ENCODE results near the gene OR5B21.
A peak's percentile ranks its signal among the peaks of the same experiment; 100 is the strongest.

The OR5B21 gene

DNA sequence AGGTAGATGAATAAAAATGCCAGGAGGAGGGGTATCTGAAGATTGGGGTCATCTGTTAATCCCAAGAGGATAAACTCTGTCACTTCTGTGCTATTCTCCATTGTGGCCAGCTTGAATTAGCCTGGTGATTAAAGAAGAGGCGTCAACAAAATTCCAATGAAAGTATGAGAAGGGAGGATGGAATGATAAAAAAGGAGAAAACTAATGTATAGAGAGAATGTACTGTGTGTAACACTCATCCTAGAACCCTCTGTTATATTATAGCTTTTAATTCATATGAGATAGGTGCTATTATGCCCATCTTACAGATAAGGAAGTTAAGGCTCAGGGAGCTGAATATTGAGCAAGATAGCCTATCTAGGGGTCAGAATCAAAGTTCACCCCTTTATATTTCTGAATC, at the start of gene OR5B21:
OR5B21 (minus strand) TSS at position 101 of the 400 bp plus-strand sequence; CDS start at position 101, 0 bp downstream.
- no peak for DNase-seq (ENCODE audit: low read depth)

- no peak for DNase-seq (ENCODE audit: low read depth)
Observed at GRCh38 chr11:58549644-58550043, 41.7 kb upstream of the OR5B21 start.

DNA sequence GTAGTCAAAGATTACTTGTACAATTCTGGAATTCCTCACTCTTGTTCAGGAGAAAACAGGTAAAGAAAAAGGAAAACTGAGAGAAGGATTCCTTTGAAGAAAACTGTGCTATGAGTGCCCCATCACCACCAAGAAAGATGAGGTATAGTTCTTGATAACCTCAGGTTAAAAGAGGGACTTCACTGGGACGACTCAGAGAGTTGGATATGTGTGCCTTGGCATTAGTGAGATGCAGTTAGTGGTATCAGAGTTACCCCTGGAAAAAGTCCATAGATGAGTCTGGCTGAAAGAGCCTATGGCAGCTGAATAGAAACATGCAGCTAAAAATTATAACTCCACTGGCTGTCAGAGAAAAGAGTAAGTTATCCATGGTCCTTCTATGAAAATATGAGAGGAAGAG, 38.9 kb upstream of the OR5B21 start:
- DNase-seq (ENCODE audit: low read depth): no peak

DNA sequence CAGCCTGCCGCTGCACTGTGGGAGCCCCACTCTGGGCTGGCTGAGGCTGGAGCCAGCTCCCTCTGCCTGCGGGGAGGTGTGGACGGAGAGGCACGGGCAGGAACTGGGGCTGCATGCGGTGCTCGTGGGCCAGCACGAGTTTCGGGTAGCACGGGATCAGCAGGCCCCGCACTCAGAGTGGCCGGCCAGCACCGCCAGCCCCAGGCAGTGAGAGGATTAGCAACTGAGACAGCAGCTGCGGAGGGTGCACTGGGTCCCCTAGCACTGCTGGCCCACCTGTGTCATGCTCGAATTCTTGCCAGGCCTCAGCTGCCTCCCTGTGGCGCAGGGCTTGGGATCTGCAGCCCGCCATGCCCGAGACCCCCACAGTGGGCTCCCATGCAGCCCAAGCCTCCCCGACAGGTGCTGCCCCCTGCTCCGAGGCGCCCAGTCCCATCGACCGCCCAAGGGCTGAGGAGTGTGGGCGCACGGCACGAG, 24.0 kb upstream of the OR5B21 start:
- no peak for DNase-seq (ENCODE audit: low read depth)

- no peak for DNase-seq (ENCODE audit: low read depth)
Observed at GRCh38 chr11:58530236-58530635, 22.3 kb upstream of the OR5B21 start.

GRCh38 chr11:58527429-58527828, 19.5 kb upstream of the OR5B21 start:
- no peak for DNase-seq (ENCODE audit: low read depth)

- no peak for DNase-seq (ENCODE audit: low read depth)
Observed at GRCh38 chr11:58526721-58527120, 18.8 kb upstream of the OR5B21 start.

DNA sequence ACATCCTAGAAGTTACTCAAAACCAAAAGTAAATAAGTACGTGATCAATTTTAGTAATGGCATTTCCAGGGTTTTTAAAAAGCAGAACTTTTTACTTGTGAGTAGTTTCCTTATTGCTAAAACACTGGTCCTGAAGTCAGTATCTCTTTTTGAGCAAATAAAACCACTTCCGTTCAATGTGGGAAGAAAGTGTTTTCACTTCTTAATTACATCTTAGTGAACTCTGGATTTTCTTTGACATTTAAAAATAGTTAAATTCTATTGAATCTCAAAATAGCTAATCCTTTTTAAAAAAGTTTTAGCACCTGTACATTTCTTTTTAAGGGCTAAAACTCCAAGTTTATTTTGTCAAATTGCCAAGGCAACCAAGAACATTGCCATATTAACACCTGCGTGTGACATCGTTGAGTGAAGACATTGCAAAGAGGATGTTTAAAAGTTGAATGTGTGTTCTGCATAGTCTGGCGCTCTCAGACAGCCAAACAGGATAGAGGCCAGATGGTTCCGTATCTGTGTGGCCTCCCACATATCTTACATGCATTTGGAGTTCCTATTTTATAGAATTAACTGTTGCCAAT, 17.2 kb upstream of the OR5B21 start:
- DNase-seq (ENCODE audit: low read depth): no peak

DNA sequence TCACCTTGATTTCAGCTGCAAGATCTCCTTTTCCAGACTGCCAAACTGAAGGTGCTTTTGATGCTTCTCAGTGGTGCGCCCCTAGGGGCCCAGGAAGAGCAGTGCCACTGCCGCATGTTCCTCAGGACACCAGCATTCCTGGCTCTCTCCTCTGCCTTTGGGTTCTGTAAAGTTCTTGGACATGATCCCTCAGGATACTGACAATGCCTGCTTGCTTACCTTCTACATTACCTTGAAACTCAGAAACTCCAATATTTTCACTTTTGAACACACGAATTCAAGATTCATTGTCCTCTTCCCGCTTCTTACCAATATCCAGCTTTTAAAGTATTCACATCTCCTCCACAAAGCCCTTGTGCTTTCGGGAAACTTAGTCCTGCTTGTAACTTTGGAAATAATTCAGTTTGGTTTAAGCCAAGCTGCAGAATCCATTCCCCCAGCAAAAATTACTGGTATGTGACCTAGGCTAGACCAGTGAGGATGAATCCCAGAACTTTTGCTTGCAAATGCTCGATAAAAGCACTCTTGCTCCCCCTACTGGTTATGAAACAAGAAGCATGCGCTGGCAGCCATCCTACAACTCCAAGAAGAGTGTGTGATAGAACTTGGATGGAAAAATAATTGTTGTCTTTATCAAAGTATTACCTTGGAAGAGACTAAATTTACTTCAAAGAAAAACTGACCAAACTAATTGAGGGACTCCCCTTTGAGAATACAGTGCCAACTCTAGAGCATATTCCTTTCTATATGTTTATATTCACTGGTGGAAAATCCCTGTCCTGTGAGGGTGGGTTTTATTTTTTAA, 16.5 kb upstream of the OR5B21 start:
- DNase-seq (ENCODE audit: low read depth): peak; percentile 80

DNA sequence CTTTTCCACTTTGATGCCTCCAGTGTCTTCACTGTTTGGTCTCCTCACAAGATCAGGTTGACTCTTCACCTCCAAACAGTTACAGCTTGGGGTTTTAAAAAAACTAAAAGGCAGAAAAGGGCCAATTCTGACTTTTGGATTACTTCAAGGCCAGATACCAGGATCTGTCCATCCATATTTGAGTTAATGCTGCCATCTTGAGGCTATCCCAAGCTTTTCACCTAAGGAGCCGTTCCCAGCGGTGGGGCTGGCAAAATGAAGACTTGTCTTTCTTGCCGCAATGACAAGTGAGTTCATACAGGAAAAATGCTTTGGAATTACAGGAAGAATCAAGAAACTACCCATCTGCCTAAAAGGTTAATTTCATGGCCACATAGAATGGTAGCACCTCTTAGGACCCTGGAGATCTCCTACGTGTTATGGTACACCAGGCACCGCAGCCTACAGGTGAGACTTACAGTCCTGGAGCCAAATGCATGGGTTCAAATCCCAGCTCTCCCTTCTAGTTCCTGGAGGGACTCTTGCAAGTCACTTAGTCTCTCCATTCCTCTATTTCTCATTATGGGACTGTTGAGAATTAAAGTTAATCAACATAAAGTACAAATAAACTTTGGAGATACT, 6.0 kb upstream of the OR5B21 start:
- peak; percentile 52 for DNase-seq (ENCODE audit: low read depth)

- DNase-seq (ENCODE audit: low read depth): no peak
Observed at GRCh38 chr11:58511636-58512035, 3.7 kb upstream of the OR5B21 start.

GRCh38 chr11:58509748-58510147, 1.8 kb upstream of the OR5B21 start:
- DNase-seq (ENCODE audit: low read depth): no peak

- no peak for DNase-seq (ENCODE audit: low read depth)
Observed at GRCh38 chr11:58508814-58509213, 909 bp upstream of the OR5B21 start.

- DNase-seq (ENCODE audit: low read depth): no peak
Observed at GRCh38 chr11:58507355-58507754, 550 bp downstream of the OR5B21 start.

GRCh38 chr11:58506935-58507334, 970 bp downstream of the OR5B21 start:
- DNase-seq (ENCODE audit: low read depth): no peak

DNA sequence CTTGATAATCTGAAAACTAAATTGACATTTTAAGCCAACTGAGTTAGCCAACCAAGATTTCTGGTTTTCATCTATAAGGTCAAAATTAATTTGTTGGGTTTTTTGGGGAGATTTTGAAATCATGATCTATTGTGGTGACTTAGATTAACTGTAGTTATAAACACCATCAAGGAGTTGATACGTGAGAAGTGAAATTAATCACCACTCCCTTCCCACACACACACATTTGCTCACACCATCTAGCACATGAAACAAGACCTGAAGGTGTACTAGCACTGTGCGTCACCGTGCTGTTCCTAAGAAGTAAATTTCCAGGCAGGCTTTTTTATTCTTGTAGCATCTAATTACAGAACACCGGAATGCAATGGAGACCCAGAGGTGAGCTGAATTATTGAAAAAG, 2.1 kb downstream of the OR5B21 start:
- DNase-seq (ENCODE audit: low read depth): no peak

DNA sequence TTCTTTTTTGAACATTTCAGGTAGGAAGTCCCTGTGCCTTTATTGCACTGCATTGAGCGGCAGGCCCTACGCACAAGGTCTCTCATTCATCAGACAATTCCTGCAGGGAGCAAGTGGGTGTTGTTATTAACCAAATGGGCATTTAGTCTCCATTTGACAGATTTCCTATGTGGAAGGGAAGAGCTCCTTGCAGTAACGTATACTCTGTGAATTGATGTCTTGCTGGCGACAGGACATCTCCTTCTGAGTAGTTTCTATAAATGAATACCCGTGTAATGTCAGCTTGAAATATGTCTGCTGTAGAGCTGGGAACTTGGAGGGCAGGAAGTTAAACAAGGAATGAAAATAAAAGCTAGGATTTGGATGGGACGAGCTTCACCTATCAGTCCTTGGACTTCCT, 3.7 kb downstream of the OR5B21 start:
- DNase-seq (ENCODE audit: low read depth): no peak

DNA sequence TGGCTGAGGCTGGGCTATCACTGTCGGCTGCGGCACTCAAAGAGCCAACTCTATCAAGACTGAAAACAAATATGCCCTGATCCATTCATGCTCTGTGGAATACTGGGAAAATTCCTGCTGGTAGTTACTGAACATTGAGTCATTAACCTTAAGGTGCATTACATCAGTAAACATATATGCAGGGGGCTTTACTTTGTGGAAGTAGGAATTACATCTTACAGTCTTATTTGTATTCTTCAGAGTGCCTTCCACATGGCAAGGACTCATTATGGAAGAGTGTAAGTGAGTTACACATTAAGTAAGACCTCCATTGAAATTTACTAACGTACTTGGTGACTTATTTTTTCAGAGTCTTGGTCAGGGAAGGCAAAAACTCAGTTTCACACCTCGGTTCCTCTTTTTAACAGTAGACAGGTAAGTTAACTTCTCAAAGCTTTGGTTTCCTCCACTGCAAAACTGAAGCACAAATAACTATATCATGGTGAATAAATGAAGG, 4.5 kb downstream of the OR5B21 start:
- no peak for DNase-seq (ENCODE audit: low read depth)

GRCh38 chr11:58502004-58502403, 5.9 kb downstream of the OR5B21 start:
- no peak for DNase-seq (ENCODE audit: low read depth)

GRCh38 chr11:58498464-58498863, 9.4 kb downstream of the OR5B21 start:
- DNase-seq (ENCODE audit: low read depth): no peak

DNA sequence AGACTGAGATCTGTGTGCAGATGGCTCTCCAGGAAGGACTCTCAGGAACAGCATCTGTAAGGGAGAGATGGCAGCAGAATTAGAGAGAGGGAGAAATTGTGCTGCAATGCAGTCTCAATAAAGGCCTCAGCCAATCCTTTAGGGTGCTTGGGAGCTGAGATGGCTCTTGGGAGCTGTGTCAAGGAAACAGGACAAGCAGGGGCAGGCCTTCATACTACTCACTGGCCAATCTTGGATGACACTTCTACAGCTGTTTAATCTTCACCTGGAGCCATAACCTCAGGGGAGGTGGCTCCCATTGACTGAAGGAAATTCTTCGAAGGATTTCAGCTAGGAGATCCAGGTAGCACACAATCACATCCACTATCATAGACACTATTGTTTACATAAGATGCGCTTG, 10.0 kb downstream of the OR5B21 start:
- DNase-seq (ENCODE audit: low read depth): no peak

- DNase-seq (ENCODE audit: low read depth): no peak
Observed at GRCh38 chr11:58495906-58496305, 12.0 kb downstream of the OR5B21 start.

- peak; percentile 34 for DNase-seq (ENCODE audit: low read depth)
Observed at GRCh38 chr11:58494101-58494500, 13.8 kb downstream of the OR5B21 start.

Data from fibroblast of gingiva (primary cell).